H1 (cell line): ENCODE measurements around the gene MPPED1. TPM values are rescaled to one million over a fixed set of nuclear protein-coding genes. Genes with fewer than 3 reads are reported as not detected.

ENCODE experiments used
- polyA plus RNA-seq, 7 experiments: library from polyadenylated mRNA; depleted of rRNA in 3 of 7; stranded (reverse) in 5 of 7; unstranded in 2 of 7; fragments of >200 nt in 5 of 7; fragments of 200-250 nt in 2 of 7; gene quantifications; 1 replicate in 5 of 7; 2 replicates in 1 of 7; 4 replicates in 1 of 7; pipeline versions ENCODE4 v1.2.1 to v1.2.3, GENCODE V29; 2011 to 2013; ENCODE audit warnings: missing spikeins in 2 of 7, mixed read lengths in 2 of 7
- total RNA-seq: library from RNA; stranded (reverse); fragmentation: NEBNext Ultra II Directional; extraction: Animal tissue kit (Norgen Biotek cat#: 25700); gene quantifications from 2 replicates; pipeline ENCODE4 v1.2.1, GENCODE V29; 2021
- TF ChIP-seq, protein P1 (sequence below): IDR thresholded peaks from 2 replicates; pipeline ENCODE4 v1.6.1; 2011; ENCODE audit warnings: low read depth, mild to moderate bottlenecking, low read length; ENCODE audit not compliant: insufficient read depth

MPPED1 gene
- total and polyA plus RNA-seq, 2 of the 8 experiments (the other 6 are each of a cell fraction or from before 2014, with no cell fraction given) = 0.29 to 0.37 TPM

- TF ChIP-seq, protein P1, sequence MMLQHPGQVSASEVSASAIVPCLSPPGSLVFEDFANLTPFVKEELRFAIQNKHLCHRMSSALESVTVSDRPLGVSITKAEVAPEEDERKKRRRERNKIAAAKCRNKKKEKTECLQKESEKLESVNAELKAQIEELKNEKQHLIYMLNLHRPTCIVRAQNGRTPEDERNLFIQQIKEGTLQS = no peak
Measured at GRCh38 chr22:43473031-43473430, 61.2 kb downstream of the MPPED1 start (continued).
